ENCODE data around the gene ABAT.

Gene ABAT

DNA sequence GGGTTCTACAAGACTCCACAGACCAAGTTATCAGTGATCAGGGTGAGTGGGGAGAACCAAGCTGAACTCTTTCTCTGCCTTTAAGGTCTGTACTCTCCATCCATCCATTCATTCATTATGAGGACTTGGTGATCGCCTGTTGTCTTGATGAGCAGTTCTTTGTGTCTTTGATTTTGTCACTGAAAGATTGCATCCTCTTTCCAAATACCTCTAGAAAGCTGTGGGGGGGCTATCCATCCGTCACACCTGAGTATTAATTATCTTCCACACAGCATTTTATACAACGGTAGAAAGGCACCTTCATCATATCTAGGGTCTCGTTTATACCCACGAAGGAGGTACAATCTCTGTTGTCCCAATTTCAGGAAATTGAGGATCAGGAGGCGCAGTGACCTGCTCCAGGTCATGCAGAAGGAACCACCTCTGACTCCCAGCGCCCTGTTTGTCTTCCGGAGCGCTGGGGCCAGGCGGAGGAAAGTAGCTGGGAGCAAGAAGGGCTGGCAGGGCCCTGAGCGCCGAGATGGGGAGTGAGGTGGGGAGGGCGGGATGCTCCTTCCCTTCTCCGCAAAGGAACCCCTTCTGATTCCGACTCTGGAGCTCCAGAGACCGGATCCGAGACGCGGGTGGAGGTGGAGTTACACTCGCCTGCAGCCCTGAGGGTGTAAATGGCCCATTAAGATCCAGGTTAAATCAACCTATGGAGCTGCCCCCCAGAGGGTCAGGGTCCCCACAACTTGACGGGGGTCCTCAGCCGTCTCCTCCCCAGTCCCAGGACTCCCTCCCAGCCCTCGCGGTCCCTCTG is 605 bp upstream of the ABAT start:
- peak; percentile 69 for ATAC-seq
- no peak for TF ChIP-seq ZNF565 (CRISPR knock-in tag; conservative IDR thresholded peaks at IDR 0.05; ENCODE audit: low read depth)
- TF ChIP-seq, protein P1, sequence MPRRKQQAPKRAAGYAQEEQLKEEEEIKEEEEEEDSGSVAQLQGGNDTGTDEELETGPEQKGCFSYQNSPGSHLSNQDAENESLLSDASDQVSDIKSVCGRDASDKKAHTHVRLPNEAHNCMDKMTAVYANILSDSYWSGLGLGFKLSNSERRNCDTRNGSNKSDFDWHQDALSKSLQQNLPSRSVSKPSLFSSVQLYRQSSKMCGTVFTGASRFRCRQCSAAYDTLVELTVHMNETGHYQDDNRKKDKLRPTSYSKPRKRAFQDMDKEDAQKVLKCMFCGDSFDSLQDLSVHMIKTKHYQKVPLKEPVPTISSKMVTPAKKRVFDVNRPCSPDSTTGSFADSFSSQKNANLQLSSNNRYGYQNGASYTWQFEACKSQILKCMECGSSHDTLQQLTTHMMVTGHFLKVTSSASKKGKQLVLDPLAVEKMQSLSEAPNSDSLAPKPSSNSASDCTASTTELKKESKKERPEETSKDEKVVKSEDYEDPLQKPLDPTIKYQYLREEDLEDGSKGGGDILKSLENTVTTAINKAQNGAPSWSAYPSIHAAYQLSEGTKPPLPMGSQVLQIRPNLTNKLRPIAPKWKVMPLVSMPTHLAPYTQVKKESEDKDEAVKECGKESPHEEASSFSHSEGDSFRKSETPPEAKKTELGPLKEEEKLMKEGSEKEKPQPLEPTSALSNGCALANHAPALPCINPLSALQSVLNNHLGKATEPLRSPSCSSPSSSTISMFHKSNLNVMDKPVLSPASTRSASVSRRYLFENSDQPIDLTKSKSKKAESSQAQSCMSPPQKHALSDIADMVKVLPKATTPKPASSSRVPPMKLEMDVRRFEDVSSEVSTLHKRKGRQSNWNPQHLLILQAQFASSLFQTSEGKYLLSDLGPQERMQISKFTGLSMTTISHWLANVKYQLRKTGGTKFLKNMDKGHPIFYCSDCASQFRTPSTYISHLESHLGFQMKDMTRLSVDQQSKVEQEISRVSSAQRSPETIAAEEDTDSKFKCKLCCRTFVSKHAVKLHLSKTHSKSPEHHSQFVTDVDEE (CRISPR knock-in tag; IDR thresholded peaks at IDR 0.05), result no peak
- no peak for TF ChIP-seq SNAI2 (CRISPR knock-in tag; IDR thresholded peaks at IDR 0.05)
- TF ChIP-seq ZNF8 (CRISPR knock-in tag; IDR thresholded peaks at IDR 0.05), result no peak

DNA sequence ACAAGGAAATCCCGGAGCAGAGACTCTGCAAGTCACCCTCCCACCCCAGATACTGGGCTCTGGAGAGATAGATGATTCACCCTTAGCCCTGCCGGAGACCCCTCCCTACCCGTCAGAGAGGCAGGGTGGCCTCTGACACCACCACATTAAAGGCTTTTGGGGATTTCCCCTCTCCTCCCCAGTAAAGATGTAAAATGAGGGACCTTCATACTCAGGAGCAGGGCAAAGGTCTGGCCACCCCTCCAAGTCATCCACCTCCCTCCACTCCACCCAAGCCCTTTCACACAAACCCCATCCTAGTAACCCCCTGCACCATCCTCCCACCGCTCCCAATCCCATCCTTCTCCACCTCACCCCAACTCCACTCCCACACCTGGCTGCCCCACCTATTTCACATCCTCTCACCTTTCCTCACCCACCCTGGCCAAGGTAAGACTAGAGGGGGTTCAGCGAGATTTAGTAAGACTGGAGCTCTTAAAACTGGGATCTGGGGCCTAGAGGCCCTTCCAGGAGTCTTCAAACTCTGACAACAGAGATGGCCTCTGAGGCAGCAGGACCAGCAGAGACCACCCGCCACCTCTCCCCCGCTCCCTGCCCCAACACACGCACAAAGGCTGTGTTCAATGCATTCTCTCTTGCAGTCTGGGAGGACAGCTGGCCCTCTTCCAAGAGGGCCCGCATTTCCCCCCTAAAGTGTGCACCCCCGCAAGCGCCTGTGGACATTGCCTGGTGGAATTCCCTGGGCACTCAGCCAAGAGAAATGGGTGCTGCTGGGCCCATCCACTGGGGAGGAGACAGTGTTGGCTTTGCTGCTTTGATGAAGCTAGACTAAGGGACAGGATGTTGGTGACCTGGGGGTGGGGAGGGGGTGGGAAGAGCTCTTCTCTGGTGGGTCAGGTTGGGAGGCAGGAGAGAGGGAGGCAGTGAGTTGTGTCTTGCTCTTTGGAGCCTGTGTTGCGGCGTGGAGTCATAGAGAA is 1.1 kb downstream of the ABAT start:
- ATAC-seq, result no peak
- TF ChIP-seq CSRNP3 (CRISPR knock-in tag; IDR thresholded peaks at IDR 0.05) (no peak), CSDC2 (CRISPR knock-in tag; IDR thresholded peaks at IDR 0.05) (no peak)

- TF ChIP-seq ZNF8 (CRISPR knock-in tag; IDR thresholded peaks at IDR 0.05) (no peak), CSRNP3 (CRISPR knock-in tag; IDR thresholded peaks at IDR 0.05) (no peak), ZFP30 (CRISPR knock-in tag; IDR thresholded peaks at IDR 0.05) (no peak), ZNF565 (CRISPR knock-in tag; conservative IDR thresholded peaks at IDR 0.05; ENCODE audit: low read depth) (no peak), ARNTL (CRISPR knock-in tag; IDR thresholded peaks at IDR 0.05; ENCODE audit: borderline replicate concordance, low read depth) (no peak), POU6F1 (CRISPR knock-in tag; IDR thresholded peaks at IDR 0.05; ENCODE audit: borderline replicate concordance, low read depth) (no peak), PPARA (CRISPR knock-in tag; IDR thresholded peaks at IDR 0.05; ENCODE audit: borderline replicate concordance) (no peak), CSDC2 (CRISPR knock-in tag; IDR thresholded peaks at IDR 0.05) (no peak), ZC3H10 (CRISPR knock-in tag; IDR thresholded peaks at IDR 0.05) (no peak), TOX (CRISPR knock-in tag; IDR thresholded peaks at IDR 0.05; ENCODE audit: borderline replicate concordance) (no peak), ZNF70 (CRISPR knock-in tag; IDR thresholded peaks at IDR 0.05) (no peak), SNAI2 (CRISPR knock-in tag; IDR thresholded peaks at IDR 0.05) (no peak), TCF4 (CRISPR knock-in tag; IDR thresholded peaks at IDR 0.05; ENCODE audit: borderline replicate concordance) (no peak), GLIS3 (CRISPR knock-in tag; IDR thresholded peaks at IDR 0.05) (no peak), ISL1 (CRISPR knock-in tag; IDR thresholded peaks at IDR 0.05) (no peak), RARB (CRISPR knock-in tag; IDR thresholded peaks at IDR 0.05) (no peak), ZFP3 (CRISPR knock-in tag; IDR thresholded peaks at IDR 0.05) (no peak)
- TF ChIP-seq, protein P2, sequence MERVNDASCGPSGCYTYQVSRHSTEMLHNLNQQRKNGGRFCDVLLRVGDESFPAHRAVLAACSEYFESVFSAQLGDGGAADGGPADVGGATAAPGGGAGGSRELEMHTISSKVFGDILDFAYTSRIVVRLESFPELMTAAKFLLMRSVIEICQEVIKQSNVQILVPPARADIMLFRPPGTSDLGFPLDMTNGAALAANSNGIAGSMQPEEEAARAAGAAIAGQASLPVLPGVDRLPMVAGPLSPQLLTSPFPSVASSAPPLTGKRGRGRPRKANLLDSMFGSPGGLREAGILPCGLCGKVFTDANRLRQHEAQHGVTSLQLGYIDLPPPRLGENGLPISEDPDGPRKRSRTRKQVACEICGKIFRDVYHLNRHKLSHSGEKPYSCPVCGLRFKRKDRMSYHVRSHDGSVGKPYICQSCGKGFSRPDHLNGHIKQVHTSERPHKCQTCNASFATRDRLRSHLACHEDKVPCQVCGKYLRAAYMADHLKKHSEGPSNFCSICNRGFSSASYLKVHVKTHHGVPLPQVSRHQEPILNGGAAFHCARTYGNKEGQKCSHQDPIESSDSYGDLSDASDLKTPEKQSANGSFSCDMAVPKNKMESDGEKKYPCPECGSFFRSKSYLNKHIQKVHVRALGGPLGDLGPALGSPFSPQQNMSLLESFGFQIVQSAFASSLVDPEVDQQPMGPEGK (CRISPR knock-in tag; IDR thresholded peaks at IDR 0.05; ENCODE audit: borderline replicate concordance), result no peak
- TF ChIP-seq, protein P1 (CRISPR knock-in tag; IDR thresholded peaks at IDR 0.05), result no peak
- TF ChIP-seq, protein P3, sequence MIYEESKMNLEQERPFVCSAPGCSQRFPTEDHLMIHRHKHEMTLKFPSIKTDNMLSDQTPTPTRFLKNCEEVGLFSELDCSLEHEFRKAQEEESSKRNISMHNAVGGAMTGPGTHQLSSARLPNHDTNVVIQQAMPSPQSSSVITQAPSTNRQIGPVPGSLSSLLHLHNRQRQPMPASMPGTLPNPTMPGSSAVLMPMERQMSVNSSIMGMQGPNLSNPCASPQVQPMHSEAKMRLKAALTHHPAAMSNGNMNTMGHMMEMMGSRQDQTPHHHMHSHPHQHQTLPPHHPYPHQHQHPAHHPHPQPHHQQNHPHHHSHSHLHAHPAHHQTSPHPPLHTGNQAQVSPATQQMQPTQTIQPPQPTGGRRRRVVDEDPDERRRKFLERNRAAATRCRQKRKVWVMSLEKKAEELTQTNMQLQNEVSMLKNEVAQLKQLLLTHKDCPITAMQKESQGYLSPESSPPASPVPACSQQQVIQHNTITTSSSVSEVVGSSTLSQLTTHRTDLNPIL (CRISPR knock-in tag; IDR thresholded peaks at IDR 0.05; ENCODE audit: low read depth), result no peak
- no peak for ATAC-seq
Observed at GRCh38 chr16:8676160-8676547, 1.7 kb downstream of the ABAT start.

All from SK-N-SH treated with all-trans-retinoic acid at 6 μM for 48 hours (cell line).